ENCODE measurements around the gene GARIN6.

The GARIN6 gene

DNA sequence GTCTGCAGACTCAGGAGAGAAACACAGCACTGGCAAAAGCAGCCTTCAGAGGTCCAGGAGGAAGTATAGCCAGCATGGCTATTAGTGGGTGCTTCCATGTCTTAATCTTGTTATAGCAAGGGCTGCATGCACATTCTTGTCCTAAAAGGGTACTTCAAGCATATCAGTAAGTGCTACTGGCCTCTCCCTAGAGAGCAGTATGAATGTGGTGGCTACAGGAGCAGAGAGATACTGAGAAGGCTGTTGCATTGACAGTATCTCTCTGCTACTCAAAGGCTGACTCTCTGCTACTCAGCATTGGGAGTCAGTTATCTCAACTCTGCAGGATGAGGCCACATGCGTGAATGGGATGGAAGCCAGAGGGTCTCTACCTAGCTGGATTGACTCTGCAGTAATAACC lies 2.0 kb downstream of the GARIN6 start:
- H3K4me3 ChIP-seq (ENCODE audit: low read length): no peak overlapping the region
- H3K9ac ChIP-seq (ENCODE audit: low read length): no peak overlapping the region
- no peaks in the 10 kb centered on the region for H3K36me3 ChIP-seq (ENCODE audit: control insufficient read depth, insufficient read depth, low read length)
- H3K27ac ChIP-seq (ENCODE audit: low read depth, low read length): no peak overlapping the region
- no peaks in the 10 kb centered on the region for H3K27me3 ChIP-seq (ENCODE audit: control insufficient read depth, insufficient read depth, low read length)
- no peaks in the 10 kb centered on the region for H3K4me1 ChIP-seq (ENCODE audit: control insufficient read depth, insufficient read depth, low read length)

DNA sequence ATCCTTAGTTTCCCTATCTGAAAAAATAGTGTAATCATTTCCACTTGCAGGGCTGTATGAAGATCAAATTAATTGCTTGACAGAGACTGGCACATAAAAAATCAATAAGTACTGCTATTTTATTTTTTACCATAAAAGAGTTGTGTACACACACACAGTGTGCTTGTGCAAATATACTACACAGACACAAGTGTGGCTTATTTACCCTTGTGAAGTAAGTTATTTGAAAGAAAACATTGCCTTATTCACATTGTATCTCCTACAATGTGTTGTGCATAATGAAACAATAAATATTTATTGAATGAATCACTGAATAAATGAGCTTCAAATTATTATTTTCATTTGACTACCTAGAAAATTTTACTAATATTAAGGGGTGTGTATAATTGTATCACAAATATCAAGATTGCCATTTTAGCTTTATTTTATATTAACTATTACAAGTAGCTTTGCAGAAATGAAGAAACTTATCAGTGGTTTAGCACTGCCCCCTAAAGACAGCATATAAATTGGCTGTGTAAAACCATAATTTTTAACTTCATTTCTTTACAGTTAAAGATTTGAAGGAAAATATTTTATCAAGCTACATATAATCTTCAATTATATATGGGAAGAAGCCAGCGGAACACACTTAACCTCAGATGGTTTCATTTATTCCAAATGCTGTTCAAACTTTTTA lies 11.3 kb downstream of the GARIN6 start:
- no peaks in the 10 kb centered on the region for H3K27me3 ChIP-seq (ENCODE audit: control insufficient read depth, insufficient read depth, low read length)
- H3K4me1 ChIP-seq (ENCODE audit: control insufficient read depth, insufficient read depth, low read length): no peaks in the 10 kb centered on the region
- no peak overlapping the region for H3K4me3 ChIP-seq (ENCODE audit: low read length)
- H3K27ac ChIP-seq (ENCODE audit: low read depth, low read length): no peak overlapping the region
- no peak overlapping the region for H3K9ac ChIP-seq (ENCODE audit: low read length)
- no peaks in the 10 kb centered on the region for H3K36me3 ChIP-seq (ENCODE audit: control insufficient read depth, insufficient read depth, low read length)

DNA sequence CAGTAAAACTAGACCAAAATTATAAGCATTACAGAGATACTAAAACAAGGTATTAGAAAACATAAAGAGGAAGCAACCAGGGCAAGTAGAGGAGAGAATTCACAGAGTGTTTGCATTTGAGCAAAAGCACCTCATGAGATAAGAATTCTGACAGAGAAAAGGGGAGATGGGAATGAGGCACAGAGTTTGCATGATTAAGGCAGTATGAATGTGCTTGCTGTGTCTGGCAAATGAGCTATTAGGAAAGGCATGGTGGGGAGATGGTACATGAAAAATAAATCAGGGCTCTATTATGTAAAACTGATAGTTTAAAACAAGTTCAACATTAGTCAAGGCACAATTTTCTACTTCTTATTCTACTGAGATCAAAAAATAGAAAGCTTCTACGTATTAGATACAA lies 23.1 kb downstream of the GARIN6 start:
- H3K36me3 ChIP-seq (ENCODE audit: control insufficient read depth, insufficient read depth, low read length): no peaks in the 10 kb centered on the region

DNA sequence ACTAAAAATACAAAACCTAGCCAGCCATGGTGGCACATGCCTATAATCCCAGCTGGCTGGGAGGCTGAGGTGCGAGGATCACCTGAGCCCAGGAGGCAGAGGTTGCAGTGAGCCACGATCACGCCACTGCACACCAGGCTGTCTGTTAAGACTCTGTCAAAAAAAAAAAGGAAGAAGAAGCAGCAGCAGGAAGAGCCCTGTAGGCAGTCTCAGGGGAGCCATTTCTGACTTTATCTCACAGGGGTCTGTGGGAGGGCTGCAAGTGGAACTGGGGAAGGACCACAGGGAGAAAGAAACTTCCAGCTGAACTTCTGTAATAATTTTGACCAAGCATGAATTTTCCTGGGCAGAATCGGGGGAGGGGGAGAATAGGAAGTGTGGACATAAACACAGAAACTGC lies 32.7 kb downstream of the GARIN6 start:
- Histone ChIP-seq H3K27me3 (ENCODE audit: control insufficient read depth, insufficient read depth, low read length) (no peaks in the 10 kb centered on the region), H3K4me1 (ENCODE audit: control insufficient read depth, insufficient read depth, low read length) (no peaks in the 10 kb centered on the region), H3K27ac (ENCODE audit: low read depth, low read length) (no peak overlapping the region), H3K4me3 (ENCODE audit: low read length) (no peak overlapping the region), H3K9ac (ENCODE audit: low read length) (no peak overlapping the region), H3K36me3 (ENCODE audit: control insufficient read depth, insufficient read depth, low read length) (no peaks in the 10 kb centered on the region)

More for the DNA sequence above, 23.1 kb downstream of the GARIN6 start:
- H3K4me3 ChIP-seq (ENCODE audit: low read length): no peak overlapping the region
- no peaks in the 10 kb centered on the region for H3K27me3 ChIP-seq (ENCODE audit: control insufficient read depth, insufficient read depth, low read length)
- no peaks in the 10 kb centered on the region for H3K4me1 ChIP-seq (ENCODE audit: control insufficient read depth, insufficient read depth, low read length)
- H3K9ac ChIP-seq (ENCODE audit: low read length): no peak overlapping the region
- H3K27ac ChIP-seq (ENCODE audit: low read depth, low read length): no peak overlapping the region

DNA sequence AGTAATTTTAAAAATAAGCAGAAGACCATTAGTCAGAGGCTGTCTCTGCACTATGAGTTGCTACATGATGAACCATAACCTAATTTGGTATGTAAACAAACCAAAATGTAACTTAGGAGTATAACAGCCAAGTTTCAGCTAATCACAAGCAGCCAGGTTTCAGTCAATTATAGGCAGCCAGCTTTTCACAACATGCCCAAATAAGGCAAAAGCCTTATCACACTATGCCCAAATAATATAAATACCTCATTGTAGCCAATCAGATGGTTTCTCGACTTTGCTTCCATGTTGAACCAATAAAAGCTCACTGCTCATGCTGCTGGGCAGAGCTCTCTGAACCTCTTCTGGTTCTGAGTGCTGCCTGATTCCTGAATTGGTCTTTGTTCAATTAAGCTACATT lies 38.6 kb downstream of the GARIN6 start:
- Histone ChIP-seq H3K4me1 (ENCODE audit: control insufficient read depth, insufficient read depth, low read length) (no peaks in the 10 kb centered on the region), H3K27ac (ENCODE audit: low read depth, low read length) (no peak overlapping the region), H3K36me3 (ENCODE audit: control insufficient read depth, insufficient read depth, low read length) (no peaks in the 10 kb centered on the region), H3K27me3 (ENCODE audit: control insufficient read depth, insufficient read depth, low read length) (no peaks in the 10 kb centered on the region), H3K9ac (ENCODE audit: low read length) (no peak overlapping the region), H3K4me3 (ENCODE audit: low read length) (no peak overlapping the region)

DNA sequence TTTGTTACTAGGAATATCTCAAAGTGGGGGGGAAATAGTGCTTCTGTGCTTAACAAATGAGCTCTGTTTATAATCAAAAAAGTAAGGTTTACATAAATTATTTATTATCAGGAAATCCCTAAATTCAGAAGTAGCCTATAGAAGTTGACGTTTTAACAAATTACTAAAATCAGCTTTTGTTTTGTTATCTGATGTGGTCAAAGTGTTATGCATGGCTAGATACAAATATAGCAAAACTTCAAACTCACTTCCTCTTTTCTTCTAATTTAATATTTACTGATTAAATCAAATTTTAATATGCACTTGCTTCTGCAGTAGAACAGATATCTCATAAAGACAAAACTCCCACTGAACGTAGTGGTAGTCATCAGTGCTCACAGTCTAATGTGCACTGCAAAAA lies 47.5 kb downstream of the GARIN6 start:
- Histone ChIP-seq H3K27me3 (ENCODE audit: control insufficient read depth, insufficient read depth, low read length) (no peaks in the 10 kb centered on the region), H3K36me3 (ENCODE audit: control insufficient read depth, insufficient read depth, low read length) (no peaks in the 10 kb centered on the region), H3K27ac (ENCODE audit: low read depth, low read length) (no peak overlapping the region), H3K4me1 (ENCODE audit: control insufficient read depth, insufficient read depth, low read length) (no peaks in the 10 kb centered on the region), H3K9ac (ENCODE audit: low read length) (no peak overlapping the region), H3K4me3 (ENCODE audit: low read length) (no peak overlapping the region)
